Naive thymus-derived CD4-positive, alpha-beta T cell (primary cell): ENCODE results near the gene MSMP. TPM values are rescaled to one million over a fixed set of nuclear protein-coding genes. Genes with fewer than 3 reads are reported as not detected.

Experiments used
- ATAC-seq: fragments of 150-1000 bp; cut with Tn5 transposase; 2 replicates; pipeline ENCODE4 v1.10.0; 2021; ENCODE audit warnings: mild to moderate bottlenecking, moderate library complexity
- CTCF ChIA-PET: fragments of 350-600 bp; sonication (Branson Sonifier 250); formaldehyde crosslinking; loops from one replicate; lab custom pipeline; 2021; ENCODE audit warnings: antibody characterized with exemption; lab: Charles Lee
- POLR2A ChIA-PET: fragments of 350-600 bp; sonication (Branson Sonifier 250); formaldehyde crosslinking; loops from one replicate; lab custom pipeline; 2021; ENCODE audit warnings: antibody characterized with exemption, inconsistent platforms; lab: Charles Lee
- DNase-seq, 9 donors: peaks; one replicate each; pipeline versions ENCODE4 v3.0.0 to v3.0.0-alpha.2; 2020 to 2022; ENCODE audit warnings: mixed read lengths in 1 of 9
- H3K27ac ChIP-seq: one replicate; pipeline ENCODE4 v1.7.0; 2013; ENCODE audit warnings: mild to moderate bottlenecking, low read depth, low read length, moderate library complexity
- H3K27me3 ChIP-seq, 2 donors: one replicate each; pipeline ENCODE4 v1.7.0; 2013; ENCODE audit warnings: low read length in 2 of 2, mild to moderate bottlenecking in 2 of 2, moderate library complexity in 2 of 2; ENCODE audit not compliant: control insufficient read depth in 2 of 2, insufficient read depth in 2 of 2
- H3K36me3 ChIP-seq, 3 experiments: 1 replicate in 2 of 3; 2 replicates in 1 of 3; pipeline ENCODE4 v1.7.0; 2013; ENCODE audit warnings: low read length in 3 of 3, mild to moderate bottlenecking in 3 of 3, moderate library complexity in 1 of 3; ENCODE audit not compliant: insufficient read depth in 3 of 3, control insufficient read depth in 2 of 3
- H3K4me1 ChIP-seq, 2 donors: one replicate each; pipeline ENCODE4 v1.7.0; 2013; ENCODE audit warnings: low read length in 2 of 2, mild to moderate bottlenecking in 2 of 2, moderate library complexity in 1 of 2; ENCODE audit not compliant: control insufficient read depth in 2 of 2, insufficient read depth in 2 of 2
- H3K4me3 ChIP-seq: 2 replicates; pipeline ENCODE4 v1.7.0; 2013; ENCODE audit warnings: mild to moderate bottlenecking, low read length
- H3K9me3 ChIP-seq, 3 experiments: 1 replicate in 2 of 3; 2 replicates in 1 of 3; pipeline ENCODE4 v1.7.0; 2013; ENCODE audit warnings: low read length in 3 of 3; ENCODE audit not compliant: control insufficient read depth in 2 of 3
- H3K27ac Mint-ChIP-seq, 9 donors: one replicate each; pipeline ENCODE4 v1.8.0; 2020 to 2022; ENCODE audit warnings: mixed read lengths in 9 of 9, mild to moderate bottlenecking in 8 of 9, moderate library complexity in 5 of 9, inconsistent platforms in 2 of 9
- H3K27me3 Mint-ChIP-seq, 5 donors: one replicate each; pipeline ENCODE4 v1.8.0; 2021 to 2022; ENCODE audit warnings: mixed read lengths in 5 of 5, mild to moderate bottlenecking in 1 of 5
- H3K36me3 Mint-ChIP-seq, 5 donors: one replicate each; pipeline ENCODE4 v1.8.0; 2020 to 2022; ENCODE audit warnings: mixed read lengths in 5 of 5, mild to moderate bottlenecking in 3 of 5, inconsistent platforms in 1 of 5
- H3K4me1 Mint-ChIP-seq, 7 donors: one replicate each; pipeline ENCODE4 v1.8.0; 2020 to 2022; ENCODE audit warnings: mixed read lengths in 7 of 7, mild to moderate bottlenecking in 3 of 7, inconsistent platforms in 1 of 7
- H3K4me3 Mint-ChIP-seq, 10 donors: one replicate each; pipeline ENCODE4 v1.8.0; 2020 to 2022; ENCODE audit warnings: mild to moderate bottlenecking in 10 of 10, mixed read lengths in 10 of 10, moderate library complexity in 6 of 10, inconsistent platforms in 2 of 10
- H3K9me3 Mint-ChIP-seq, 11 donors: one replicate each; pipeline ENCODE4 v1.8.0; 2020 to 2022; ENCODE audit warnings: mixed read lengths in 11 of 11, mild to moderate bottlenecking in 4 of 11, inconsistent platforms in 1 of 11, moderate library complexity in 1 of 11
- intact Hi-C, 2 donors: fragments of 100-400 bp; cut with micrococcal nuclease; formaldehyde crosslinking; loops; one replicate each; pipeline ENCODE4 v1.15.1; 2023
- polyA plus RNA-seq, 2 donors: library from polyadenylated mRNA; unstranded; fragments of 300-500 nt; fragmentation: Illumina TruSeq; gene quantifications; one replicate each; pipeline ENCODE4 v1.2.3, GENCODE V29; 2021
- total RNA-seq, 6 experiments: library from RNA in 5 of 6; stranded (reverse) in 5 of 6; gene quantifications; 1 replicate in 5 of 6; 2 replicates in 1 of 6; pipeline ENCODE4 v1.2.3 and lab custom pipeline; 2021 to 2026

The MSMP gene
- total and polyA plus RNA-seq, 7 experiments from 2014 or later: 0.48 to 0.84 (median 0.61) TPM; not detected in 4

DNA sequence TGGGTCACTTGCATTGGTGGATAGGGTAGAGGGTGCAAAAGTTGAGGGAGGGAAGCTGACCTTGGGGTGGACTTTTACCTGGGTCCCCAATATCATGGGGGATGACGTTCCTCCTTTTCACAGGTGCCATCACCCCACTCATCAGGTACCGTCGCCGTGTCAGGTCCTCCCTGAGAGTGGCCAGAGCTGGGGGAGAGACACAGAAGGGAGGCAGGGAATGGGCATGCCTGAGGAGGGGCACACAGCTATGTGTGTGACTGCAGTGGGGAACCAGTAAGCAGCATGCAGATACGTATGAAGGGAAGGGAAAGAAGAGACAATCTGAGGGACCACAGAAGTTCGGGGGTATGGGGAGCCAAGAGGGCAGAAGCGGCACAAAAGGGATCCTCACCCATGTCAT lies 15.2 kb downstream of the MSMP start:
- Mint-ChIP-seq H3K27ac (peak overlapping the region in 1 of 9 donors; percentile 36), H3K4me3 (no peak overlapping the region), H3K9me3 (peaks cover 0 to 2% (median 0%) of the 10 kb centered on the region in 11 donors), H3K36me3 (peaks cover 7 to 27% (median 21%) of the 10 kb centered on the region in 5 donors), H3K27me3 (no peaks in the 10 kb centered on the region), H3K4me1 (peaks cover 22 to 44% (median 26%) of the 10 kb centered on the region in 7 donors)
- H3K27me3 ChIP-seq: no peaks in the 10 kb centered on the region
- POLR2A ChIA-PET: interaction anchor here (0.8 to 1.6 kb wide), 3 partner anchors 10 to 15 kb away, joined by 3 to 5 read pairs (median 4); partner anchors contain the start of genes GBA2, MSMP and RGP1
- CTCF ChIA-PET: interaction anchor here (0.6 to 5.6 kb wide), 5 partner anchors 9 to 227 kb away, joined by 3 to 61 read pairs (median 3); partner anchors contain the start of genes GBA2 and RGP1
- H3K4me1 ChIP-seq: peaks cover 6 to 8% of the 10 kb centered on the region in 2 donors
- ATAC-seq (no peak), DNase-seq (no peak)
- intact Hi-C loops: loop anchor here in 1 of 2 donors (10.0 kb wide), 2 partner anchors 254 to 1074 kb away; partner anchors contain the start of gene CCL27
- no peak overlapping the region for H3K4me3 ChIP-seq
- no peaks in the 10 kb centered on the region for H3K9me3 ChIP-seq
- peaks cover 5 to 82% (median 8%) of the 10 kb centered on the region in 3 experiments for H3K36me3 ChIP-seq
- H3K27ac ChIP-seq: no peak overlapping the region

DNA sequence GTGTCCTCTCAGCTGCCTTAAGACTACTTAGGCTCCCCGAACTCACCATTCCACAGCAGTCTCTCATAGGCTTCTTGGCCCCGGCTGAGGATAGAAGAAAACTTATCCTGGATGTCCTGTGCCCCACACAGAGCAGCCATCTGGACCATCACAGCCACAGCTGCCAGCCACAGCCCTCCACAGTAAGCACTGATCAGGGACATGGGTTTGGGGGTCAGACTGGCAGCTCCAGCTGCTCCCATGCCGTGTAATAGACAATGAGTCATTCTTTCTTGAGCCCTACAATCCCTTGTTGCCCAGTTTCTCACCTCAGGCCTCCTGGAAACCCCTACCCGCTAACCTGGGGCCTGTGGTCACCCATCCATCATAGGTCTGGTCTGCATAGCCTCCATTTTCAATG lies 15.9 kb downstream of the MSMP start:
- no peak overlapping the region for H3K4me3 Mint-ChIP-seq
- Histone ChIP-seq H3K4me1 (peaks cover 13 to 15% of the 10 kb centered on the region in 2 donors), H3K36me3 (peaks cover 5 to 74% (median 8%) of the 10 kb centered on the region in 3 experiments), H3K4me3 (no peak overlapping the region), H3K27me3 (no peaks in the 10 kb centered on the region), H3K9me3 (no peaks in the 10 kb centered on the region), H3K27ac (no peak overlapping the region)
- intact Hi-C loops: loop anchor here in 1 of 2 donors (10.0 kb wide), 2 partner anchors 253 to 1073 kb away; partner anchors contain the start of gene CCL27
- DNase-seq (no peak), ATAC-seq (no peak)
- H3K36me3 Mint-ChIP-seq: peaks cover 2 to 20% (median 17%) of the 10 kb centered on the region in 5 donors
- peaks cover 0 to 2% (median 0%) of the 10 kb centered on the region in 11 donors for H3K9me3 Mint-ChIP-seq
- ChIA-PET POLR2A (interaction anchor here (1.6 kb wide), 1 partner anchor 10 kb away, joined by 5 read pairs; the partner anchor contains the start of genes GBA2 and RGP1), CTCF (interaction anchor here (1.0 to 5.6 kb wide), 5 partner anchors 9 to 88 kb away, joined by 3 to 61 read pairs (median 3); partner anchors contain the start of genes GBA2 and RGP1)
- no peaks in the 10 kb centered on the region for H3K27me3 Mint-ChIP-seq
- peak overlapping the region in 1 of 9 donors; percentile 11 for H3K27ac Mint-ChIP-seq
- peaks cover 20 to 41% (median 30%) of the 10 kb centered on the region in 7 donors for H3K4me1 Mint-ChIP-seq

DNA sequence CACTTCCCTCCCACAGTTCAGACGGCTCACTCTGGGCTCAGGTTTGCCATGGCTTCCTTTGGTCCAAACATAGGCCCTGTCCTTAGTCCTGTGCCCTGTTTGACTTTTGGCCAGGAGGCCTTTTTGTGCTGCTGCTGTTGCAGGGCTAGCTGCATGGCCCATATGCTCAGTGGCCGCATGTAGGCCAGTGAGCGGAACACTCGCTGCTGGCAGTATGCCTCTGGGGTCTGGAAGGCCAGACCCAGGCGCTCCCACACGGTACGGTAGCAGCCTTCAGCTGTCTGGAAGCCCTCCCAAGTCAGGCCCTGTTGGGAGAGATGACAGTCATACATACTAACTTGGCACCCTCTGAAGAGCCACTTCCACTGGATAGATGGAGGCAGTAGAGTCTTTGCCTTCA lies 16.9 kb downstream of the MSMP start:
- peaks cover 5 to 68% (median 8%) of the 10 kb centered on the region in 3 experiments for H3K36me3 ChIP-seq
- ChIA-PET POLR2A (interaction anchor here (2.3 to 7.2 kb wide), 3 partner anchors 12 to 89 kb away, joined by 8 to 89 read pairs (median 24); partner anchors contain the start of genes GBA2, RGP1 and SIT1), CTCF (interaction anchor here (0.9 to 5.6 kb wide), 6 partner anchors 11 to 145 kb away, joined by 3 to 61 read pairs (median 4); partner anchors contain the start of genes GBA2 and RGP1)
- Mint-ChIP-seq H3K4me3 (no peak overlapping the region), H3K27me3 (no peaks in the 10 kb centered on the region), H3K4me1 (peaks cover 20 to 41% (median 28%) of the 10 kb centered on the region in 7 donors), H3K9me3 (peaks cover 0 to 2% (median 0%) of the 10 kb centered on the region in 11 donors), H3K27ac (peak overlapping the region in 1 of 9 donors; percentile 55), H3K36me3 (peaks cover 0 to 20% (median 13%) of the 10 kb centered on the region in 5 donors)
- no peaks in the 10 kb centered on the region for H3K9me3 ChIP-seq
- H3K4me3 ChIP-seq: no peak overlapping the region
- intact Hi-C loops: loop anchor here in 1 of 2 donors (10.0 kb wide), 2 partner anchors 252 to 1072 kb away; partner anchors contain the start of gene CCL27
- ATAC-seq: no peak
- H3K27me3 ChIP-seq: no peaks in the 10 kb centered on the region
- H3K4me1 ChIP-seq: peaks cover 18 to 21% of the 10 kb centered on the region in 2 donors
- H3K27ac ChIP-seq: no peak overlapping the region
- DNase-seq: no peak

DNA sequence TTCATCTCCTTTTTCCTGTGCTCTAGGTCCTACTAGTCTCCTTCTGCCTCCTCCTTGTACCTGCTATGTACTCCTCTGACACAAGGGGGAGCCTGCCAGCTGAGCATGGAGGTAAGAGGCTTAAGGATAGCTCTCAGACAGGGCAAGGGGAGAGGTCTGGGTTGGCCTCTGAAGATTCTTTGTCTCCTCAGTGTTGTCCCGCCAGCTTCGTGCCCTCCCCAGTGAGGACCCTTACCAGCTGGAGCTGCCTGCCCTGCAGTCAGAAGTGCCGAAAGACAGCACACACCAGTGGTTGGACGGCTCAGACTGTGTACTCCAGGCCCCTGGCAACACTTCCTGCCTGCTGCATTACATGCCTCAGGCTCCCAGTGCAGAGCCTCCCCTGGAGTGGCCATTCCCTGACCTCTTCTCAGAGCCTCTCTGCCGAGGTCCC lies 17.9 kb downstream of the MSMP start:
- H3K27ac Mint-ChIP-seq: peak overlapping the region in 6 of 9 donors; percentile 1 to 81 (median 29)
- CTCF ChIA-PET: interaction anchor here (0.6 to 5.6 kb wide), 15 partner anchors 11 to 146 kb away, joined by 3 to 61 read pairs (median 4); partner anchors contain the start of genes GBA2 and RGP1
- no peak overlapping the region for H3K4me3 ChIP-seq
- H3K36me3 Mint-ChIP-seq: peaks cover 0 to 20% (median 14%) of the 10 kb centered on the region in 5 donors
- H3K9me3 Mint-ChIP-seq: peaks cover 0 to 2% (median 0%) of the 10 kb centered on the region in 11 donors
- peaks cover 18 to 22% of the 10 kb centered on the region in 2 donors for H3K4me1 ChIP-seq
- no peaks in the 10 kb centered on the region for H3K9me3 ChIP-seq
- no peak overlapping the region for H3K27ac ChIP-seq
- intact Hi-C loops: loop anchor here (1.0 to 10.0 kb wide), 8 partner anchors 12 to 1071 kb away; partner anchors contain the start of genes CCL27 (in 1 of the 2), GBA2 (in 1 of the 2) and RGP1 (in 1 of the 2)
- POLR2A ChIA-PET: interaction anchor here (0.6 to 7.2 kb wide), 6 partner anchors 10 to 88 kb away, joined by 3 to 89 read pairs (median 6); partner anchors contain the start of genes GBA2, RGP1 and SIT1
- H3K27me3 ChIP-seq: no peaks in the 10 kb centered on the region
- DNase-seq (peak; percentile 27 to 75 (median 73)), ATAC-seq (peak; percentile 28)
- H3K36me3 ChIP-seq: peaks cover 5 to 60% (median 8%) of the 10 kb centered on the region in 3 experiments
- H3K27me3 Mint-ChIP-seq: no peaks in the 10 kb centered on the region
- peaks cover 17 to 34% (median 22%) of the 10 kb centered on the region in 7 donors for H3K4me1 Mint-ChIP-seq
- peak overlapping the region in 1 of 10 donors; percentile 56 for H3K4me3 Mint-ChIP-seq

DNA sequence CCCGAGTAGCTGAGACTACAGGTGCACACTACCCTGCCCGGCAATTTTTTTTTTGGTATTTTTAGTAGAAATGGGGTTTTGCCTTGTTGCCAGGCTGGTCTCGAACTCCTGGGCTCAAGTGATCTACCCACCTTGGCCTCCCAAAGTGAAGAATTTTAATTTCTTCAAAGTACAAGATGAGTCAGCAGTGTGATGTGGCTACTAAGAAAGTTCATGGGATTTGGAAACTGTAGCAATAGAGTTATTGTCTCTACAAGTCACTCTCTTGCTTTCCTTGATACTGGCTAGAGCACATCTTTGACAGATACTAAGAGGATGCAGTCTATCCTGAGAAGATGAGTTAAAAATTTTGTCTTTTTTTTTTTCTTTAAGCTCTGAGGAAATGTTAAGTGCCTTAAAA lies 20.0 kb downstream of the MSMP start:
- peak overlapping the region; percentile 93 for H3K27ac ChIP-seq
- peaks cover 5 to 39% (median 8%) of the 10 kb centered on the region in 3 experiments for H3K36me3 ChIP-seq
- POLR2A ChIA-PET: interaction anchor here (0.7 to 7.2 kb wide), 4 partner anchors 15 to 98 kb away, joined by 3 to 89 read pairs (median 15); partner anchors contain the start of genes GBA2, RGP1 and SIT1
- H3K9me3 ChIP-seq: no peaks in the 10 kb centered on the region
- intact Hi-C loops: loop anchor here in 1 of 2 donors (10.0 kb wide), 2 partner anchors 249 to 1069 kb away; partner anchors contain the start of gene CCL27
- ATAC-seq (no peak), DNase-seq (no peak)
- CTCF ChIA-PET: interaction anchor here (1.1 to 5.6 kb wide), 4 partner anchors 14 to 76 kb away, joined by 3 to 61 read pairs (median 6); partner anchors contain the start of genes CCDC107, GBA2, RGP1 and RMRP
- Mint-ChIP-seq H3K9me3 (peaks cover 0 to 2% (median 0%) of the 10 kb centered on the region in 11 donors), H3K27me3 (no peaks in the 10 kb centered on the region), H3K27ac (peak overlapping the region in 2 of 9 donors; percentile 22 to 33), H3K36me3 (peaks cover 0 to 20% (median 12%) of the 10 kb centered on the region in 5 donors), H3K4me1 (peaks cover 20 to 34% (median 22%) of the 10 kb centered on the region in 7 donors), H3K4me3 (peak overlapping the region in 4 of 10 donors; percentile 21 to 47 (median 30))
- peaks cover 39 to 43% of the 10 kb centered on the region in 2 donors for H3K4me1 ChIP-seq
- no peak overlapping the region for H3K4me3 ChIP-seq
- H3K27me3 ChIP-seq: no peaks in the 10 kb centered on the region
